AG04449 (cell line): ENCODE measurements around the gene THAP12.
"Not testable (repeated sequence)": the region's sequence is repeated elsewhere in the genome, so short reads cannot be mapped to it uniquely, and the experiment has no call there.

Experiments
- CTCF ChIA-PET: fragments of 350-600 bp; formaldehyde crosslinking; extraction: SDS; loops from one replicate; lab custom pipeline; 2021; ENCODE audit warnings: antibody characterized with exemption; lab: Yijun Ruan, JAX
- POLR2A ChIA-PET: fragments of 400-600, 350-600 bp; formaldehyde crosslinking; extraction: SDS; loops from one replicate; lab custom pipeline; 2020; ENCODE audit warnings: antibody characterized with exemption, inconsistent platforms; lab: Yijun Ruan, JAX
- DNase-seq: peaks from one replicate; pipeline ENCODE4 v3.0.0-alpha.2; 2010; ENCODE audit warnings: low read depth, low spot score
- H3K4me3 ChIP-seq: 2 replicates; pipeline ENCODE4 v1.5.1; 2011; ENCODE audit warnings: low read depth, mild to moderate bottlenecking, control low read depth, low read length
- CTCF ChIP-seq: IDR thresholded peaks from one replicate; pipeline ENCODE4 v1.5.1; 2011; ENCODE audit warnings: mild to moderate bottlenecking, moderate library complexity, low read length, control low read depth, inconsistent platforms; ENCODE audit not compliant: insufficient read depth; ENCODE audit errors: missing control alignments

The THAP12 gene

GRCh38 chr11:76410851-76411357 is 30.0 kb upstream of the THAP12 start:
- DNase-seq, result no peak
- ChIA-PET POLR2A (no interaction called here), CTCF (no interaction called here)
- TF ChIP-seq CTCF, result no peak
- H3K4me3 ChIP-seq, result no peak overlapping the region

DNA sequence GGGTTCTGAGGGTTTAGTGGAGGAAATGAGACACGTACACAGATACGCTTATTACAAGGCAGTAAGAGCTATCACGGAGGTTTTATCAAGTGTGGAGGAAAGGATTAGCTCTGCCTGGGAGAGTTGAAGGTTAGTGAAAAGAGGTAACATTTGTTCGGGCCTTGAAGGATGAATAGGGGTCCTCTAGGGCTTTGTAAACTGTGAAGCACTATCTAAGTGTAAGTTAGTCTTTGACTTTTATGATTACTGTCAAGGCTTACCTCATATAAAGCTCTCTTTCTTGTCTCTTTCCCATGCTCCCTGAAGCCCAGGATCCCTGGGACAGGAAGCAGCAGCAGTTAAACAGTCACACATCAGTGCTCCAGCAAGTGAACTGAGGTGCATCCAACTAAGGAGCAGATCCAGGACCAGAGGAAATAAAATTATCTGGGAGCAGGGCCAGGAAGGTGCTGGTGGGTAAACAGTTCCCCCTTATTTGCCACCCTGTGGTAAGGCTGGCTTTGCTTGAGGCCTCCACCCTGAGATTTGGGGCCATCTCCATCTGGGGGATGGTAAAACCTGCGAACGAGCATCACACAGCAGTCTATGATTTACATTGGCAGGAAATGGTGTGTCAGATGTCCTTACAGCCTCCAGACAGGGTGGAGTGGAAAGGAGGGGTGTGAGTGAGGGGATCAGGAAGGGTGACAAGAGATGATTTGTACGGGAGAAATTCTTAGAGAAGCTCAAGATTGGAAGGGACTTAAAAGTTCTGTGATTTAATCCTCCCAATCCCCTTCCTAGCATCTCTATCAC is 27.4 kb upstream of the THAP12 start:
- CTCF ChIA-PET, result interaction anchor here (1.2 kb wide), 1 partner anchor 11 kb away, joined by 3 read pairs; no protein-coding TSS in a partner anchor
- no peak for TF ChIP-seq CTCF
- POLR2A ChIA-PET, result no interaction called here
- DNase-seq, result no peak
- no peak overlapping the region for H3K4me3 ChIP-seq

GRCh38 chr11:76406359-76406758 is 25.4 kb upstream of the THAP12 start:
- no peak for TF ChIP-seq CTCF
- no peak overlapping the region for H3K4me3 ChIP-seq
- POLR2A ChIA-PET, result no interaction called here
- CTCF ChIA-PET, result no interaction called here
- no peak for DNase-seq

- H3K4me3 ChIP-seq, DNase-seq, POLR2A ChIA-PET: not testable (repeated sequence)
- CTCF ChIA-PET, result interaction anchor here (1.1 kb wide), 1 partner anchor 249 kb away, joined by 3 read pairs; no protein-coding TSS in a partner anchor
Observed at GRCh38 chr11:76401484-76401883, 20.6 kb upstream of the THAP12 start.

DNA sequence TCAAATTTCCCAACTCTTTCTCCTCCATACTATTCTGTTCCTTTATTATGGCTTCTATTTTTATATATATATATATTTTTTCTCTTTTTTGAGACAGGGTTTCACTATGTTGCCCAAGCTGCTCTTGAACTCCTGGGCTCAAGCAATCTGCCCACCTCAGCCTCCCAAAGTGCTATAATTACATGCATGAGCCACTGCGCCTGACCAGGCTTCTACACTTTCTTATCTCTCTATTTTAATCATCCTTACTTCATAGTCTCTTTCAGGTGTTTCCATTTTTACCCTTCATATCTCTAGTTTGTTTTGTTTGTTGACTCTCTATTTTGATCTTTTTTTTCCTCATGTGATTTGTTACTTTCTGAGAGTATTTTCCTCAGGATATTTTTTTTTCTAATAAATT is 20.0 kb upstream of the THAP12 start:
- CTCF ChIA-PET, result no interaction called here
- TF ChIP-seq CTCF, result no peak
- DNase-seq, result no peak
- no peak overlapping the region for H3K4me3 ChIP-seq
- POLR2A ChIA-PET, result no interaction called here

DNA sequence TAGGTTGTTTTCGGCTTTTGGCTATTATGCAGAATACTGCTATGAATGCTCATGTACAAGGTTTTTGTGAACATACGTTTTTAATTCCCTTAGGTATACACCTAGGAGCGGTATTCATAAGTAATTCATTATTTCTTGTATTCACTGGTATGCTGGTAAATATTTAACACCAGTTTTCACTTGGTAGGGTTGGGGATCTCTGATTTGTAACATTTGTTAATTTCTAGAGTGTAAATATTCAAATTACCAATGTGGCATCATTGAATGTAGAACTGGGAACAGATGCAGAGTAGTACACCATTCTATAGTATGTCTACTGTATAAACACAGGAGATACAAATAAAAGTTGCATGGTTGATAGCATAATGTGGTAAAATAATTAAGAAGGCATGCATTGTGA is 16.5 kb upstream of the THAP12 start:
- POLR2A ChIA-PET, result no interaction called here
- TF ChIP-seq CTCF, result no peak
- no peak for DNase-seq
- no peak overlapping the region for H3K4me3 ChIP-seq
- CTCF ChIA-PET, result no interaction called here

- ChIA-PET CTCF (no interaction called here), POLR2A (no interaction called here)
- no peak for TF ChIP-seq CTCF
- H3K4me3 ChIP-seq, result no peak overlapping the region
- no peak for DNase-seq
Observed at GRCh38 chr11:76395296-76395695, 14.4 kb upstream of the THAP12 start.
